WERI-Rb-1 (cell line): ENCODE results near the gene PTPRG.

Source experiments
- DNase-seq: peaks from one replicate; pipeline ENCODE4 v3.0.0-alpha.2; 2020
- H3K27ac ChIP-seq: fragments of 250-450 bp; sonication (Bioruptor Pico); 2 replicates; pipeline ENCODE4 v1.5.1; 2020; ENCODE audit warnings: mild to moderate bottlenecking, moderate library complexity
- H3K27me3 ChIP-seq: fragments of 250-450 bp; sonication (Bioruptor Pico); 2 replicates; pipeline ENCODE4 v1.5.1; 2021; ENCODE audit warnings: mild to moderate bottlenecking, low read depth, moderate library complexity; ENCODE audit not compliant: insufficient read depth, severe bottlenecking
- H3K36me3 ChIP-seq: fragments of 250-450 bp; sonication (Bioruptor Pico); 2 replicates; pipeline ENCODE4 v1.5.1; 2020; ENCODE audit warnings: mild to moderate bottlenecking, moderate library complexity
- H3K4me3 ChIP-seq: 2 replicates; pipeline ENCODE4 v1.5.1; 2011; ENCODE audit warnings: low read depth, mild to moderate bottlenecking, control low read depth, low read length
- H3K9me3 ChIP-seq: fragments of 250-450 bp; sonication (Bioruptor Pico); 2 replicates; pipeline ENCODE4 v1.5.1; 2021; ENCODE audit warnings: mild to moderate bottlenecking, moderate library complexity; ENCODE audit not compliant: severe bottlenecking
- TF ChIP-seq, protein P1 (sequence below): IDR thresholded peaks from 2 replicates; pipeline ENCODE4 v1.5.1; 2011; ENCODE audit warnings: low read depth, mild to moderate bottlenecking, control low read depth, inconsistent platforms, low read length

Gene PTPRG

DNA sequence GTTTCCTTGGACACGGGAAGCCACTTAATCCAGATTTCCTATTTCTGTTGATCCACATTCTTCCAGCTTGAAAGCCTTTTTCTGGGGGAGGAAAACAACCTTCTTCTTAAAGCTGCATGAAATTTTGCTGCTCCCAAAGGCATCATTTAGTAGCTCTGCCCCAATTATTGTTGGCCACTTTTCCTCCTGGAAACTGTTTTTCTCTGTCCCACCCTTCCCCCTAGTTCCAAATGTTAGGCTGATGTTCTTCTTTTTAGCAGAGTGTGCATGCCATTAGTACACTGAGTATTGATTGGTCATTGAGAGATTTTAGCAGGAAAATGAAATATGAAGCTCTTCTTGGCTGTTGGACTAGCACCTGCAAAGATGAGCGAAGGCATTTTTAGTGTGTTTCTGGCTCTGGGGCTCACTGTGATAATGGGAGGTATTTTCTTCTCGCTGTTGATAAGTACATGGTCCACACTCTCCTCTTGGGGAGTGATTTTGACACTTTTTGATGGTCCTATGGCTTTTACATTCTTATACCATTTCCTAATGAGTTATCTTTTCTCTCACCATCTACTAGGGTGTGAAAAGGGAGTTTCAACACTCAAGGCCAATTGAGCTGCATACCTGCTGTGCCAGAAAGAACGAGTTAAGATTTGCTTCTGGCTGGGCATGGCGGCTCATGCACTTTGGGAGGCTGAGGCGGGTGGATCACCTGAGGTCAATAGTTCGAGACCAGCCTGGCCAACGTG is 200.5 kb downstream of the PTPRG start:
- H3K4me3 ChIP-seq: no peak overlapping the region
- TF ChIP-seq, protein P1, sequence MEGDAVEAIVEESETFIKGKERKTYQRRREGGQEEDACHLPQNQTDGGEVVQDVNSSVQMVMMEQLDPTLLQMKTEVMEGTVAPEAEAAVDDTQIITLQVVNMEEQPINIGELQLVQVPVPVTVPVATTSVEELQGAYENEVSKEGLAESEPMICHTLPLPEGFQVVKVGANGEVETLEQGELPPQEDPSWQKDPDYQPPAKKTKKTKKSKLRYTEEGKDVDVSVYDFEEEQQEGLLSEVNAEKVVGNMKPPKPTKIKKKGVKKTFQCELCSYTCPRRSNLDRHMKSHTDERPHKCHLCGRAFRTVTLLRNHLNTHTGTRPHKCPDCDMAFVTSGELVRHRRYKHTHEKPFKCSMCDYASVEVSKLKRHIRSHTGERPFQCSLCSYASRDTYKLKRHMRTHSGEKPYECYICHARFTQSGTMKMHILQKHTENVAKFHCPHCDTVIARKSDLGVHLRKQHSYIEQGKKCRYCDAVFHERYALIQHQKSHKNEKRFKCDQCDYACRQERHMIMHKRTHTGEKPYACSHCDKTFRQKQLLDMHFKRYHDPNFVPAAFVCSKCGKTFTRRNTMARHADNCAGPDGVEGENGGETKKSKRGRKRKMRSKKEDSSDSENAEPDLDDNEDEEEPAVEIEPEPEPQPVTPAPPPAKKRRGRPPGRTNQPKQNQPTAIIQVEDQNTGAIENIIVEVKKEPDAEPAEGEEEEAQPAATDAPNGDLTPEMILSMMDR: no peak
- no peaks in the 10 kb centered on the region for H3K27me3 ChIP-seq
- no peak for DNase-seq
- peaks cover 12% of the 10 kb centered on the region for H3K36me3 ChIP-seq
- H3K9me3 ChIP-seq: no peaks in the 10 kb centered on the region
- H3K27ac ChIP-seq: no peak overlapping the region

- no peak for DNase-seq
- Histone ChIP-seq H3K4me3 (no peak overlapping the region), H3K9me3 (no peaks in the 10 kb centered on the region), H3K27ac (no peak overlapping the region), H3K36me3 (peaks cover 11% of the 10 kb centered on the region), H3K27me3 (no peaks in the 10 kb centered on the region)
- TF ChIP-seq, protein P1: no peak
These were observed 203.9 kb downstream of the PTPRG start for GRCh38 chr3:61765157-61765876.

DNA sequence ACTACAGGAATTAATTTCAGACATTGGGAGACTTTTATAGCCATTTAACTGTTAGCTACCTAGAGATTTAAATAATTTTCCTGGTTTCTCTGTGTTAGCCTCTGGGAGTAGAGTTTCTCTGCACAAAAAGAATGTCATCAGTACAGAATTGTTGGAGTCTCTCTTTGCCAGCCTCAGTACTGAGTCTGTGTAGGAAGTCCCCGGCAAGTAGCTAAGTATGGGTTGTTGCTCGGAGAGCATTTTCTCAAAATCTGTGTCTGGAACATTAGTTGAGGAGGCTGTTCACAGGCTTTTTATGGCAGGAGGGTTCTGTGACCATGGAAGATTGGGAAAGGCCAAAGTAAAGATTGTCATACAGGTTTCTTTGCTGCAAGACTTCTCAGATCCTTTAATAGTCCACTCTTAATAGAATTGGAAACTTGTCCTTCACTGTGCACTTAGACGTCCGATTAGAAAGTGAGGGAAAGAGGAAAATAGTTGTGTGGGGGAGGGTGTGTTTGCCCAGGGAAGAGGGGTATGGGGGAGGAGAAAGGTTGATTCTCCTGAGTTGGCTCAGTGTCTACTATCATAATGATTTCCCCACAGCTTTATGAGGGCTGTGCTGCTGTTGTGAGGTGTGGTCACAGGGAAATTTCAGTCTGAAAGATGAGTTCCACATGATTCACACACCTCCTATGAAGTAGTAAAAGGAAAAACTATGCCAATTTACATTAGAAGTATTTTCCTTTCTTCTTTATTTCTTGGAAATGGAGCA is 207.1 kb downstream of the PTPRG start:
- no peak overlapping the region for H3K4me3 ChIP-seq
- H3K36me3 ChIP-seq: peaks cover 3% of the 10 kb centered on the region; the same call in 1 of the 2 replicates
- no peaks in the 10 kb centered on the region for H3K27me3 ChIP-seq
- DNase-seq: no peak
- no peaks in the 10 kb centered on the region for H3K9me3 ChIP-seq
- TF ChIP-seq, protein P1: no peak
- no peak overlapping the region for H3K27ac ChIP-seq

DNA sequence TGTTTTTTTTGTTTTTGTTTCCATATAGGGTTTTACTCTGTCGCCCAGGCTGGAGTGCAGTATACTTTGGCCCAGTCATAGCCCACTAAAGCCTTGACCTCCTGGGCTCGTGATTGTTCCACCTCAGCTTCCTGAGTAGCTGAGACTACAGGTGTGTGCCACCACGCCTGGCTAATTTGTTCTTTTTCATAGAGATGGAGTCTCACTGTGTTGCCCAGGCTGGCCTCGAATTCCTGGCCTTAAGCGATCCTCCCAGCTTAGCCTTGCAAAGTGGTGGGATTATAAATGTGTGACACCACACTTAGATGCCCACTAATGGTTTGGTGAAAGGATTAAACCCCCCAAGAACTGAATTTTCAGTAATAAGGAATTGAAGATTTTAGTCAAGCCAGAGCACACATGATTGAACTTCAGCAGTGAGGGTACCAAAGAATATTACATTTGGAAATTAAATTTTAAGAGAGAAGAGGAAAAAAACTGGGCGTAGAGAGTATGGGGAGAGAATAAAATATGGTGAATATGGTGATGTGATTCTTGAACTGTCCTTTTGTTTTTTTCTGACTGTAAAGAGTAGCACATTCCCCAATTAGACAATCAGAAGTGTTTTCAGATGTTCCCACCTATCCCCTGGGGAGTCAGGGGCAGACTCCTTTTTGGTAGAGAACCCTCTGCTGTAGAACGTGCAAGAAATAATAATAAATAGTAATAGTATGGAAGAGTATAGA is 208.1 kb downstream of the PTPRG start:
- Histone ChIP-seq H3K27me3 (no peaks in the 10 kb centered on the region), H3K9me3 (no peaks in the 10 kb centered on the region), H3K27ac (no peak overlapping the region), H3K36me3 (peaks cover 3% of the 10 kb centered on the region; the same call in 1 of the 2 replicates), H3K4me3 (no peak overlapping the region)
- TF ChIP-seq, protein P1: no peak
- DNase-seq: no peak

DNA sequence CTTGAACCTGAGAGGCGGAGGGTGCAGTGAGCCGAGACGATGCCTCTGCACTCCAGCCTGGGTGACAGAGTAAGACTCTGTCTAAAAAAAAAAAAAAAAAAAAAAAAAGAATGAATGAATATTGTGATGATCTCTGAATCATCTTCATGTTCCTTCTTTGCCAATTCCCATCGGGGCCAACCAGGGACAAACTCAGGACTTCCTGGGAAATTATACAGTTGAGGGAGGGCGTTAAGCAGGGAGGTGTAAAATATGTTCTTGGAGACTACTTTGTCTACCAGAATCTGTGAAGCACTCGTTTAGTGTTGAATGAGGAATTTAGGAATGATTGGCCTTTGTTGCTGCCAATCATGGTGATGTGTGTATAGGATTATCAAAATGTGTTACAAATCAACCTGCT is 210.6 kb downstream of the PTPRG start:
- H3K4me3 ChIP-seq: no peak overlapping the region
- no peak for DNase-seq
- H3K27ac ChIP-seq: no peak overlapping the region
- no peaks in the 10 kb centered on the region for H3K9me3 ChIP-seq
- TF ChIP-seq, protein P1: no peak
- no peaks in the 10 kb centered on the region for H3K27me3 ChIP-seq
- no peaks in the 10 kb centered on the region for H3K36me3 ChIP-seq
